HepG2 (cell line): ENCODE data around the gene MAP1LC3B. TPM values are rescaled to one million over a fixed set of nuclear protein-coding genes. Genes with fewer than 3 reads are reported as not detected.

Experiments used
- BORCS8-MEF2B ChIP-seq: sonication (generic); formaldehyde crosslinking; IDR thresholded peaks from 2 replicates; pipeline ENCODE4 v1.8.0; 2022; ENCODE audit warnings: mild to moderate bottlenecking, missing genetic modification reagents
- MEF2D ChIP-seq: sonication (generic); formaldehyde crosslinking; IDR thresholded peaks from 2 replicates; pipeline ENCODE4 v1.5.1; 2020; ENCODE audit warnings: mild to moderate bottlenecking, missing genetic modification reagents
- PHB2 ChIP-seq: fragments of 450-650 bp; IDR thresholded peaks from 2 replicates; pipeline ENCODE4 v1.6.1; 2018; ENCODE audit not compliant: partially characterized antibody
- RARA ChIP-seq: IDR thresholded peaks from 2 replicates; pipeline ENCODE4 v1.6.1; 2016; ENCODE audit warnings: missing genetic modification reagents, missing compliant biosample characterization
- RFX3 ChIP-seq: IDR thresholded peaks from 2 replicates; pipeline ENCODE4 v1.6.1; 2016; ENCODE audit warnings: missing biosample characterization, missing genetic modification reagents
- SAFB2 ChIP-seq: sonication (generic); formaldehyde crosslinking; IDR thresholded peaks from 2 replicates; pipeline ENCODE4 v1.5.1; 2020; ENCODE audit warnings: missing genetic modification reagents, low read depth, mild to moderate bottlenecking, borderline replicate concordance
- SAP130 ChIP-seq: IDR thresholded peaks from 2 replicates; pipeline ENCODE4 v1.6.1; 2016; ENCODE audit warnings: low read depth
- TOE1 ChIP-seq: sonication (generic); formaldehyde crosslinking; IDR thresholded peaks from 2 replicates; pipeline ENCODE4 v1.4.0; 2020; ENCODE audit warnings: mild to moderate bottlenecking, missing genetic modification reagents
- TRAFD1 ChIP-seq: sonication (generic); formaldehyde crosslinking; IDR thresholded peaks from 2 replicates; pipeline ENCODE4 v1.5.1; 2020; ENCODE audit warnings: missing genetic modification reagents, mild to moderate bottlenecking, borderline replicate concordance
- ZFP91 ChIP-seq: sonication (generic); formaldehyde crosslinking; IDR thresholded peaks from 2 replicates; pipeline ENCODE4 v1.9.0; 2022; ENCODE audit warnings: missing genetic modification reagents, mild to moderate bottlenecking, borderline replicate concordance
- ZNF142 ChIP-seq: sonication (generic); formaldehyde crosslinking; IDR thresholded peaks from 2 replicates; pipeline ENCODE4 v1.4.0; 2020; ENCODE audit warnings: missing genetic modification reagents
- ZNF646 ChIP-seq: sonication (generic); formaldehyde crosslinking; IDR thresholded peaks from 2 replicates; pipeline ENCODE4 v1.9.0; 2021; ENCODE audit warnings: mild to moderate bottlenecking, missing genetic modification reagents
- polyA plus RNA-seq, 8 experiments: library from polyadenylated mRNA; depleted of rRNA in 3 of 8; stranded (reverse) in 7 of 8; unstranded in 1 of 8; fragments of >200 nt; fragmentation: Illumina TruSeq in 4 of 8; extraction: Trizol in 4 of 8; gene quantifications; 2 replicates each; pipeline versions ENCODE4 v1.2.1 to v1.2.3, GENCODE V29; 2011 to 2016; ENCODE audit warnings: low read depth in 4 of 8, missing spikeins in 1 of 8, mixed read lengths in 1 of 8; ENCODE audit not compliant: insufficient read depth in 1 of 8
- total RNA-seq, 5 experiments: library from RNA; depleted of rRNA; stranded (reverse); fragments of >200 nt; fragmentation: Illumina TruSeq; extraction: Trizol; gene quantifications; 2 replicates each; pipeline ENCODE4 v1.2.3, GENCODE V29; 2016; ENCODE audit warnings: low read depth in 1 of 5

MAP1LC3B gene
- total and polyA plus RNA-seq, 2 of the 13 experiments (the other 11 are each of a cell fraction or from before 2014, with no cell fraction given) = 15.7 to 37.4 TPM

- TF ChIP-seq ZNF646 (CRISPR knock-in tag) (no peak), TRAFD1 (CRISPR knock-in tag) (peak; percentile 90; the same call in 1 of the 2 replicates), RARA (peak; percentile 97), TOE1 (CRISPR knock-in tag) (no peak), SAFB2 (CRISPR knock-in tag) (peak; percentile 77; the same call in 1 of the 2 replicates), SAP130 (peak; percentile 99; the same call in 1 of the 2 replicates), ZNF142 (CRISPR knock-in tag) (peak; percentile 65; the same call in 1 of the 2 replicates), MEF2D (CRISPR knock-in tag) (peak; percentile 96), RFX3 (CRISPR knock-in tag) (0 out of 2 replicates have a peak, but pooled peaks have one; percentile 8), BORCS8-MEF2B (CRISPR knock-in tag) (no peak; the same call in none of the 2 replicates), PHB2 (no peak), ZFP91 (CRISPR knock-in tag) (peak; percentile 63; the same call in 1 of the 2 replicates)
Observed at GRCh38 chr16:87387942-87388817, 4.0 kb upstream of the MAP1LC3B start (continued).
